Caki2 (cell line): ENCODE measurements around the gene IL2RA. TPM values are rescaled to one million over a fixed set of nuclear protein-coding genes. Genes with fewer than 3 reads are reported as not detected.
"Not testable (repeated sequence)": the region's sequence is repeated elsewhere in the genome, so short reads cannot be mapped to it uniquely, and the experiment has no call there.

ENCODE experiments used
- DNase-seq: peaks from one replicate; pipeline ENCODE4 v3.0.0-alpha.2; 2015; ENCODE audit warnings: low read depth
- in situ Hi-C: cut with HindIII; loops from 2 replicates; pipeline ENCODE4 v1.10.0; 2016; ENCODE audit warnings: low sequenced_read_pairs, low pct_unique_long_range_greater_than_20kb, mixed read lengths
- total RNA-seq: library from RNA; depleted of rRNA; stranded (reverse); fragments of >200 nt; shearing (Covaris generic); gene quantifications from 2 replicates; pipeline ENCODE4 v1.2.3, GENCODE V29; 2014; ENCODE audit warnings: low replicate concordance

Gene IL2RA
- total RNA-seq, 1 experiment from 2014 or later = not detected

DNA sequence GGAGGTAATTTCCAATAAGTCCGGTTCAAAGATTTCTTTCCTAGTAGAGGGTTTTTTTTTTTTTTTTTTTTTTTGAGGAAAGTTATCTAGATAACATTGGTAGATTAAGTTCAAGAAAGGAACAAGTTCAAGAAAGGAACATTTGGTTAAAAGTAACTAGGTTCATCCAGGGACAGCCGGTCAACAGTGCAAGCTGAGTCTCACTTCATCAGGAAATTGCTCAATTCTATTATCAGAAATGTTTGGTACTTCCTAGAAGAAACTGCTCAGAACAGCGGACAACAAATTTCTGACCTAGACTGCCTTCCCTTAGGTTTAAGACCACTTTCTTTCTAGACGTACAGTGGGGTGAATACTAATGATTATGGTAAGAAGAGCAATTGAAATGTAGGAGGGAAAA is 3.7 kb upstream of the IL2RA start:
- in situ Hi-C loops = no loop called here
- no peak for DNase-seq

DNA sequence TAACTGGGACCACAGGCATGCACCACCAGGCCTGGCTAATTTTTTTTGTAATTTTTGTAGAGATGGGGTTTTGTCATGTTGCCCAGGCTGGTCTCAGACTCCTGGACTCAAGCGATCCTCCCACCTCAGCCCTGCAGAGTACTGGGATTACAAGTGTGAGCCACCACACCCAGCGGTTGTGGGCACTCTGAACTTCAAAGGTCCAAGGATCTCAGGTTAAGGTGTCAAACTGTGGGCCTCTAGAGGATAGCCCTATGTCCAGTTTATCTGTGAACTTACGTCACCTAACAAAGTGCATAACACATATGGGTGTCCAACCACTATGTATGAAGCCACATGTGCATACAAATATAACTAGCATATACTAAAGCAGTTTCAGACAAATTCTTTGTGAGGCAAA is 3.2 kb upstream of the IL2RA start:
- in situ Hi-C loops = no loop called here
- DNase-seq = no peak

DNA sequence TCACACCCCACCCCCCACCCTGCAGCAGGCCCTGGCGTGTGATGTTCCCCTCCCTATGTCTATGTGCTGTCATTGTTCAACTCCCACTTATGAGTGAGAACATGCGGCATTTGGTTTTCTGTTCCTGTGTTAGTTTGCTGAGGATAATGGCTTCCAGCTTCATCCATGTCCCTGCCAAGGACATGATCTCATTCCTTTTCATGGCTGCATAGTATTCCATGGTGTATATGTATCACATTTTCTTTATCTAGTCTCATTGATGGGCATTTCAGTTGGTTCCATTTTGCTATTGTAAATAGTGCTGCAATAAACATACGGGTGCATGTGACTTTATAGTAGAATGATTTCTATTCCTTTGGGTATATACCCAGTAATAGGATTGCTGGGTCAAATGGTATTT is 2.6 kb upstream of the IL2RA start:
- in situ Hi-C loops, DNase-seq: not testable (repeated sequence)

DNA sequence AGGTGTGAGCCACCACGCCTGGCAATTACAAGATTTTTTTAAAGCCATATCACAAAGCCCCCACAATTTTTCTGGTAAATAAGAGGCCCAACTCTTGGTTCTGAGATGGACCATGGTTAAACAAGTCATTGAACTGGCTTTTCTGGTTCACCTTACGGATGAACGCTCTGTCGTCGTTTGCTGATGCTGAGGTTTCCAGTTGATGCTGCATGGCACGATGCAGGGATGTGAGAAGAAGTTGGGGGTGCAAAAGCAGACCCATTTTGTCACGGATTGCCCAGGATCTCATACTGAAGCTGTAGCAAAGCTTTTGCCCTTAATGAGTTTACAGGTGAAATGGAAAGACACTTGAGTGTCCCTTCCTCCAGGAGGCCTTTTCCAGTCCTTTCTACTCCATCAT is 2.0 kb upstream of the IL2RA start:
- in situ Hi-C loops = no loop called here
- DNase-seq = no peak

DNA sequence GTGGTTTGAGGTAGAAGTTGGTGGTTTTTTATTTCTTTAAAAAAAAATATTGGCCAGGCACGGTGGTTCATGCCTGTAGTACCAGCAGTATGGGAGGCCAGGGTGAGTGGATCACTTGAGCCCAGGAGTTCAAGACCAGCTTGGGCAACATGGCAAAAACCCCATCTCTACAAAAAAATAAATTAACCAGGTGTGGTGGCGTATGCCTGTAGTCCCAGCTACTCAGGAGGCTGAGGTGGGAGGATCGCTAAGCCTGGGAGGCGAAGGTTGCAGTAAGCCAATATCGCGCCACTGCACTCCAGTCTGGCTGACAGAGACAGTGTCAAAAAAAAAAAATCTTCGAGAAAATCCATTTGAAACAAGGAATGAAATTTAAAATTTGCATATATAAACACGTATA is 1.1 kb downstream of the IL2RA start:
- in situ Hi-C loops = no loop called here
- no peak for DNase-seq

DNA sequence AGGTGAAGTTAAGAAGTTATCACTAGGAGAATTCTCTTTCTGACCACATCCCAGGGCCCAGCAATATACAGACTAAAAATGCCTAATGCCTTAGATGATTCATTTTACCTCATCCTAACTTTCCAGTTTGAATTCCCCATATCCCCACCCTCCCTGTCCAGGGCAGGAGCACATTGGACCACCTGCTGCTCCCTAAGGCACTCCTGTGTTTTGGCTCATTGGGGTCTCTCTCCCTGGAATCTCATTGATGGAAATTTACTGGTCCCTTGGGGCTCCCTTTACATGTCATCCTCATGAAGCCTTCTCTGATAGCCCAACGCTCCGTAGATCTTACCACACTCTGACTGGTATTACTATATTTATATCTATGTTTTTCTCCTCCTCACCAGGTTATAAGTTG is 2.7 kb downstream of the IL2RA start:
- DNase-seq = no peak
- in situ Hi-C loops = no loop called here

DNA sequence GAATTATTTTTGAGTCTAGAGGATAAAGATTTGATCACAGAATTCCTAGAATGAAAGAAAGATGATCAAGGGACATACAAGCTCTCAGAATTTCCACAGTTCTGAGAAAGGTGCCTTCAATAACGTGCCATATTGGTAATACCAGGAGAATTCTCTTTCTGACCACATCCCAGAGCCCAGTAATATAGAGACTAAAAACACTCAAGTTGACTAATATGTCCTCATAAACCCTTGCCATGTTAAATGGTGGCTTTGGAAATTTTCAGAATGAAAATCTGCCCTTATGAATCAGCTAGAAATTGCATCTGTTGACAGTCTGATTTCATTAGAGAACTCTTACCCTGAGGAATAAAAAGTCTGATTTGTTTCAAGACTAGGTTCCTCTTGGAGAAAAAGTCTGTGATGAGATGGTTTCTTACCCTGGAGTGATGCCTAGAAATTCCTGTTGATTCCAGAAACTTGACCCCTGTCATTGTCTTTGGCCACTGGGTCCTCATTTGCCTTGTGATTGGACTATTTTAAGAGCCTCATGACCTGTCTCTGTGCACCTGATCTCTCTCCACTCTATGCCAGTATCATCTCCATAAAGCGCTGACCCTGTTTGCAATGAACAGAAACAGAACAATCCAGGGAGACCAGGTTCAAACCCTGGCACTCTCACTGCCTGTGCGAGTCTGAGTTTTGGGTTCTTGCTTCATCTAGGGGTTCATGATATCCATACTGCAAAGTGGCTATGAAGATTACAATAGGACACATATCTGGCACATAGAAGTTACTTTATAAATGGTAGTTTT is 3.3 kb downstream of the IL2RA start:
- DNase-seq = no peak
- in situ Hi-C loops = no loop called here

DNA sequence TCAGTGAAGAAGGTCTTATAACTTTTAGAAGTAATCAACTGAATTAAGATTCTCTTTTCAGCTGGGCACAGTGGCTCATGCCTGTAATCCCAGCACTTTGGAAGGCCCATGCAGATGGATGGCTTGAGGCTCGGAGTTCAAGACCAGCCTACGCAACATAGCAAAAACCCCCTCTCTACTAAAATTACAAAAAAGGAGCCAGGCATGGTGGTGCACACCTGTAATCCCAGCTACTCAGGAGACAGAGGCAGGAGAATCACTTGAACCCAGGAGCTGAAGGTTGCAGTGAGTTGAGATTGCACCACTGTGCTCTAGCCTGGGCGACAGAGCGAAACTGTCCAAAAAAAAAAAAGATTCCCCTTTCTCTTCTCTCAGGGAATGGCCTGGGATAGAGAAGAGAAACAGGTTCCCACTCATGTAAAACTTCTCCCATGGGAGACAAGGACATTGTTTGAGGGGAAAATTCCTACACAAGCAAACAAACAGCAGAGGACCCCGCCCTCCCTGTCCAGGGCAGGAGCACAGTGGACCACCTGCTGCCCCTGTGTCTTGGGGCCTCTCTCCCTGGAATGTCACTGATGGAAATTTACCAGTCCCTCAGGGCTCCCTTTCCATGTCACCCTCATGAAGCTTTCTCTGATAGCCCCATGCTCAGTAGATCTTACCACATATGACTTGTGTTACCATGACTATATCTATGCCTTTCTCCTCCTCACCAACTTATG is 5.6 kb downstream of the IL2RA start:
- no peak for DNase-seq
- in situ Hi-C loops = no loop called here

DNA sequence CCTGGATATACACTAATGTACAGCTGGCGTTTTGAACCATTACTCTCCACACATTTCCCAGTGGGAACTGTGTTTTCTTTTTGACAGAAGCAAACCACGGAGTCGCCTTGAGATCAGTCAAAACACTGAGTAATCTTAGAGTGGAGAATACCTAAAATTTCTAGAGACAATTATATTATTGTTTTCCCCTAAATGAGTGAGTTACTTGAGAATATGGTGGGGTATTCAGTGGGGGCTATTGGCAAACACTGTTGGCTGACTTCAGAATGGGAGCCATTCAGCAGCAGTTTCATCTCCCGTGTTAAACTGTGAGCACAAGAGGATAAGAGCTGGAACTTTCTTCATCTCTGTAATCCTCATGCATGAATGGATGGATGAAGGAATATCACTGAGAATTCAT is 6.2 kb downstream of the IL2RA start:
- in situ Hi-C loops = no loop called here
- DNase-seq = peak; percentile 13

DNA sequence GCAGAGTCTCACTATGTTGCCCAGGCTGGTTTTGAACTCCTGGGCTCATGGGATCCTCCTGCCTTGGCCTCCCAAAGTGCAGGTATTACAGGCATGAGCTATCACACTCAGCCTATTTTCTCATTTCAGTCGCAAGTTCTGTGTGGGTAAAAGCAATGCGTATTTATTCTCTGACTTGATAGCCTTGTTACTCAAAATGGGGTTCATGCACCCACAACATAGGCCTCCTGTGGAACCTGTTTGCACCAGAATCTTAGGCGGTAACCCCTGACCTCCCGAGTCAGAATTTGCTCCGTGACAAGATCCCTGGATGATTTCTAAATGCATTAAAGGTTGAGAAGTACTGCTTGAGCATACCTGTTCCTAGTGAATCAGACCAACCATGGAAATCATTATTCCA is 7.3 kb downstream of the IL2RA start:
- in situ Hi-C loops = no loop called here
- DNase-seq = no peak

DNA sequence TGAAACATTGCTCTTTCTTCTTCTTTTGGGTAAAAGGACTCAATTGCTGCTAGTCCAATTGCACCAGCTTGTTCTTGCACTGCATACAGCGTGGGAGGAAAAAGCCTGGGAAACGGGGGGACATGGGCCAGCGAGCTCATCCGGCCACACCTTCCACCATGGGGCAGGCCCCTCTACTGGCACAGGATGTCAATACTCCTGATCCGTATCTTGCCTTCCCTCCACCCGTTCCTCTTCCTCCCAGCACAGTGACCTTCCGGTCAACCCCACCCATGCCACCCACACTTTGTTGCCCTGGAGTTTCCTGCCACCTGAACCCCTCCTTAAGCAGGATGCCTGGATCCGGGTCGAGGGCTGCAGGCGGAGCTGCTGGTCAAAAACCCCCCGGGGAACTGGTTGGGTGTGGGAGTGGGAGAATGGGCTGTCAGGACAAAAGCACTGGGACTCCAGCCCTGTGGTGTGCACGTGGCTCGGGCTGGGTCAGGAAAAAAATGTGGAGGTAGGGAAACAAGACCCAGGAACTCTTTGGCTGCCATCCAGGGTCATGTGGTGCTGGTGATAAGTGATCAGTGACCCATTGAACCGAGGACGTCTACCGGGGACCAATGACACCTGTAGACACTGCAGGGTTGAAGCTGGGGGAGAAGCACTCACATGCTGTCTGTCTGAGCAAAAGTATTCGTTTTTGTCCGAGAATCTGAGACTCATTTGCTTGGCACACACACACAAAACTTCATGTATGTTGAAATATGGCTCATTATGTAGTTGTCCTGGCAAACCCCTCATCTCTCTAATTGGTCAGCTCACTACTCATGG is 8.1 kb downstream of the IL2RA start:
- DNase-seq = peak; percentile 67
- in situ Hi-C loops = no loop called here

DNA sequence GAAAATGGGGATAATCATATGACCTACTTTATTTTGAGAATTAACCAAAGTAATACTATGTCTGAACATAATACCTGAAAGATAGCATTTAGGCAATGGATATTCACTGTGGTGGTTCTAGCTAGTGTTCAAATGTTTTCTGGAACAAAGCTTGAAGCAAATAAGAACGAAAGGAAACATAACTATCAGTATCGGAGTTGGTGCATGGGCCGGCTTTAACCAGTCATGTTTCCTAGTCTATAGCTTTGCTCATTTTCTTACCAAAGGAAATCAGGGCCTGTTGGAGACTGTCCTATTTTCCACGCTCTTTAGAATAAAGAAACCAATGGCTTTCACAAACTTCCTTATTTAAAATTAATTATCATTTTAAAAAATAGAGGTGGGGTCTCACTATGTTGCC is 8.9 kb downstream of the IL2RA start:
- no peak for DNase-seq
- in situ Hi-C loops = no loop called here

DNA sequence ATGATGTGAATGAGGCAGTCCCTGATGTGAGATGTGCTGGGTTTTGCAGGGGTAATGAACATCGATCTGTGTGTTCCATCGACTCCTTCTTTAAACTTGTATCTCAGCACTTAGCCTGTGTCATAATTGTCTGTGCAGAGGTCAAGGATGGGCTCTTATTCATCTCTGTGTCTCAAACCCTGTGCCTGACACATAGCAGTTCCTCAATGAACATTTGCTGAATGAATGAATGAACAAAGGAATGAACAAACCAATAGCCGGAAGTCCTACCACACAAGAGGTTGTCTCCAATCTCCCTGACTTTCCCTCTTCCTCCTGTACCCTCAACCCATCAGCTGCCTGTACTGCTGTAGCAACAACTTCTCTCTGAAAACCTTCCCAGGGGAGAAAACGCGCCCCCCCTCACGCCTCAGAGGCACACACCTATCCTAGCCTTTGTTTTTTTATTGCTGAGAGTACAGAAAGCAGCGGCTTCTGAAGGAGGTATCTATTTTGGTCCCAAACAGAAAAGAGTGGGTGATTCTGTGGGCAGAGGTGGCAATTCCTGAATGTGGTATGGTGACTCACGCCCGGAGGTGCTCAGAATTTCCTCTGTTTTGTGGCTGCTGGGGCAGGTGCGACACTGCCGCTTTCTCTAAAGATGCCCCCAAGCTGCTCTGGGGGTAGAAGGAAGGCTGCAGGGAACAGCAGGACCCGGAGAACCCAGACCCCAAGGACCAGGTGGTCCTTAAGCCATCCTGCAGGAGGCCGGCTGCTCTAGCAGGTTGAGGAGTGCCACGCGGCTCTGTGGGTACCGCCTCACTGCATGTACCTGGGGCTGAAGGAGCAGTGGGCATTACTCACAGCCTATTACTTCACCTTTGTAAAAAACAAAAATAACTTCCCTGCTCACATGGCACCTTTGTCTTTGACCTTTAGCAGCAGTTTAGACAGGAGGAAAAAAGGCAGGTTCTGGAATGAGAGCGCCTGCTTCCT is 9.6 kb downstream of the IL2RA start:
- in situ Hi-C loops = no loop called here

DNA sequence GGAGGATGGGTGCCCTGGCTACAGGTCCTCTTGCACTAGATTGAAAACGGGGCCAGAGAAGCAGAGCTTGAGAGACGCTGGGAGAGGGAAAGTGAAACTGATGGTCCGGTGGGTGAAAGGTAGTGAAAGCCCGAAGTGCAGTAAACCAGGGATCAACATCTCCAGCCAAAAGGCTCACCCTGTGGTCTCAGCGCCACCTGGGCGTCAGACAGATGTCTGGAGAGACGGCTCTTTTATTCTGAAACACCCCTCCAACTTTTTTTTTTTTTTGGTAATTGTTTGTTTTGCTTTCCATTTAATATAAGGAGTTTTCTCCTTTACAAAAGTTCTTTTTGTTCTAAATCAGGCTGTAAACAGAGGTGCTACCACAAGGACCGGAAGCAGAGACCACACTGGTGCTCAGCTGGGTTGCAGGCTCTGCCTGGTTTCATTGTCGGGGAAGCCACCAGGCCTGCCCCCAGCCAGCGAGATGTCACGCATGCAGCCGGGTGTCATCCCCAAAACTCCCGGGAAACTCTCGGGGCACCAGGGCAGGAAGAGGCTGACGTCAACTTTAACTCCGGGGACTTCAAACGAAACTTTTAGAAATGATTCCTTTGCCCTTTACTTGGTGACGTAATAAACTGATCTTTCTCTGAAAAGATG is 11.2 kb downstream of the IL2RA start:
- peak; percentile 25 for DNase-seq
- in situ Hi-C loops = no loop called here

More for the DNA sequence above, 9.6 kb downstream of the IL2RA start:
- DNase-seq = no peak

DNA sequence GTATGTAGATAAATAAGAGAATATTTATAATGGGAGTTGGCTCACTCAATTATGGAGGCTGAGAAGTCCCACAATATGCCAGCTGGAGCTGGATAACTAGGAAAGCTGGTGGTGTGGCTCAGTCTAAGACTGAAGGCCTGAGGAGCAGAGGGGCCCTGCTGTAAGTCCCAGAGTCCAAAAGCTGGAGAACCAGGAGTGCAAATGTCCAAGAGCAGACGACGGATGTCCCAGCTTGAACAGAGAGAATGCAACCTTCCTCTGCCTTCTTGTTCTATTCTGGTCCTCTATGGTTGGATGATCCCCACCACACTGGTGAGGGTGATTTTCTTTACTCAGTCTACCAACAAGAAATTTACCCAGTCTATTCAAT is 13.2 kb downstream of the IL2RA start:
- DNase-seq = no peak
- in situ Hi-C loops = no loop called here

DNA sequence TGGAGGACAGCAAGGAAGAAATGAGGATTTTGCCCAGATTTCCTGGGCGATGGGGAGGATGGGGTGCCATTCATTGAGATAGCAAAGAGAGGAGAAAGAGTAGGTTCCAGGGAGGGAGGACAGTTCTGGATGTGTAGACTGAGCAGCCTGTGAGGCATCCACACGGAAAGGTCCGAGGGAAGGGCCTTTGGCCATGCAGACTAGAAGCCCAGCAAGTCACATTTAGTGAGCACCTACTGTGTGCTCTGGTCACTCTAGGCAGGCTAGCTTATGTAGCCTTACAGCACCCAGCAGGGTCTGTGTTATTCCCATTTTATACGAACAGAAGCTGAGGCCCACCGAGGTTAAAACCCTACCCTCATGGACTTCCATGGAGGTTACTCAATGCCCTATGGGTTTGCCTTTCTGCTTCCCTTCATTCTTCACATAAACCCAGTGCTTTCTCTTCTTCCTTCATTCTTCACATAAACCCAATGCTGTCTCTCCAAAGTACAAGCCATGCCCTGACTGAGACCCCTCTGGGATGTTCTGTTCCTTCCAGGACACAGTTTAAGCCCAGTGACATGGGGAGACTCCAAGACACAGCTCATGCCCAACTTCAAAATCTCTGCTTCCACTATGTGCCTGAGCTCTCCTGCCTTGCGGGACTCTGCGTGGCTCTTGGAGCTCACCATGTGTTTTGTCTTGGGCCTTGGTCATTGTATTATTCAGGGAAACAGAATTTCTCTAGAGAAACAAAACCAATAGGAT is 13.7 kb downstream of the IL2RA start:
- no peak for DNase-seq
- in situ Hi-C loops = no loop called here

DNA sequence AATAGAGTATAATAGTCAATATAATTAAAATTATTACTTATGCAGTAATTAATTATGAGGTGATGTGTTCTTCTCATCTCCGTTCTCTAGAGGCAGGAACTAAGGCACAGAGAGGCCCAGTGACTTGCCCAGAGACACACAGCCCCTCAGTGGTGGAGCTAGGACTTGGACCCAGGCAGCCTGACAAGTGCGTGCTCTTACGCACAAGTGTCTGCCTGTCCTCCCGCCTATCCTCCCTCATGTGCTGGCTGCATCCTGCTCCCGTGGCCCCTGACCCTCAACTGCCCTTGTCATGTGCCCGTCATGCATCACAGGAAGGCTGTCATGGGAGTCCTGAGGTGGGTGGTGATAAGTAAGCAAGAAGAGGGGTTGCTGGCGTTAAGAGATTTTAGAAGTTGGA is 14.3 kb downstream of the IL2RA start:
- in situ Hi-C loops = no loop called here
- DNase-seq = no peak
